ENCODE results near the gene ZNF57. TPM values are rescaled to one million over a fixed set of nuclear protein-coding genes. Genes with fewer than 3 reads are reported as not detected.
A peak's percentile ranks its signal among the peaks of the same experiment; 100 is the strongest.
"Not testable (repeated sequence)": the region's sequence is repeated elsewhere in the genome, so short reads cannot be mapped to it uniquely, and the experiment has no call there.

The ZNF57 gene
- total RNA-seq, 4 donors from 2014 or later = 2.0 to 6.3 (median 4.7) TPM

- ATAC-seq (ENCODE audit: low FRiP score) (no peak), DNase-seq (ENCODE audit: low spot score) (no peak)
- TF ChIP-seq, protein P1, sequence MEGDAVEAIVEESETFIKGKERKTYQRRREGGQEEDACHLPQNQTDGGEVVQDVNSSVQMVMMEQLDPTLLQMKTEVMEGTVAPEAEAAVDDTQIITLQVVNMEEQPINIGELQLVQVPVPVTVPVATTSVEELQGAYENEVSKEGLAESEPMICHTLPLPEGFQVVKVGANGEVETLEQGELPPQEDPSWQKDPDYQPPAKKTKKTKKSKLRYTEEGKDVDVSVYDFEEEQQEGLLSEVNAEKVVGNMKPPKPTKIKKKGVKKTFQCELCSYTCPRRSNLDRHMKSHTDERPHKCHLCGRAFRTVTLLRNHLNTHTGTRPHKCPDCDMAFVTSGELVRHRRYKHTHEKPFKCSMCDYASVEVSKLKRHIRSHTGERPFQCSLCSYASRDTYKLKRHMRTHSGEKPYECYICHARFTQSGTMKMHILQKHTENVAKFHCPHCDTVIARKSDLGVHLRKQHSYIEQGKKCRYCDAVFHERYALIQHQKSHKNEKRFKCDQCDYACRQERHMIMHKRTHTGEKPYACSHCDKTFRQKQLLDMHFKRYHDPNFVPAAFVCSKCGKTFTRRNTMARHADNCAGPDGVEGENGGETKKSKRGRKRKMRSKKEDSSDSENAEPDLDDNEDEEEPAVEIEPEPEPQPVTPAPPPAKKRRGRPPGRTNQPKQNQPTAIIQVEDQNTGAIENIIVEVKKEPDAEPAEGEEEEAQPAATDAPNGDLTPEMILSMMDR (IDR thresholded peaks at IDR 0.05) = no peak
Observed at GRCh38 chr19:2902590-2903218, 2.0 kb downstream of the ZNF57 start.

- not testable (repeated sequence) for ATAC-seq (ENCODE audit: low FRiP score); DNase-seq (ENCODE audit: low spot score)
Observed at GRCh38 chr19:2903326-2903725, 2.6 kb downstream of the ZNF57 start.

- DNase-seq (ENCODE audit: low spot score) = no peak
- TF ChIP-seq, protein P1 (IDR thresholded peaks at IDR 0.05) = no peak
- ATAC-seq (ENCODE audit: low FRiP score) = no peak
Observed at GRCh38 chr19:2905918-2906519, 5.3 kb downstream of the ZNF57 start.

- DNase-seq (ENCODE audit: low spot score) (no peak), ATAC-seq (ENCODE audit: low FRiP score) (no peak)
- TF ChIP-seq, protein P1 (IDR thresholded peaks at IDR 0.05) = no peak
Observed at GRCh38 chr19:2906631-2907195, 6.0 kb downstream of the ZNF57 start.

DNA sequence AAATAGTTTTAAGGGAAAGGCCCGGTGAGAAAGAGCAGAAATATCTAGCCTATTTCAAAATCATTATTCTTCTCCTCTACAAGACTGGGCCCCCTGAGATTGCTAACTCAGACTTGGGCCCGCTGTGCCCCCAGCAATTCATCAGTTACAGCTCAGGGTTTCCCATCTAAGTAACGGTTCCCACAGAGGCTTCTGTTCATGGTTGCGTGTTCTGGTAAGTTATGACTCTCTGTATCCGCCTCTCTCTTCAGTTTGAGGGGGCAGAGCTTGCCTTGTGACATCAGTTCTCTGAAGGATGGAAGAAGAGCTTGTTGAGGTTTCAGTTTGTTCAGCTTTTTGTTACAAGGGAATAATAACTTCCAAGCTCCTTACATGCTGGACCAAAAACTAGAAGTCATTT, 11.6 kb downstream of the ZNF57 start:
- TF ChIP-seq, protein P1 (IDR thresholded peaks at IDR 0.05) = no peak
- DNase-seq (ENCODE audit: low spot score) = no peak
- ATAC-seq (ENCODE audit: low FRiP score) = no peak

DNA sequence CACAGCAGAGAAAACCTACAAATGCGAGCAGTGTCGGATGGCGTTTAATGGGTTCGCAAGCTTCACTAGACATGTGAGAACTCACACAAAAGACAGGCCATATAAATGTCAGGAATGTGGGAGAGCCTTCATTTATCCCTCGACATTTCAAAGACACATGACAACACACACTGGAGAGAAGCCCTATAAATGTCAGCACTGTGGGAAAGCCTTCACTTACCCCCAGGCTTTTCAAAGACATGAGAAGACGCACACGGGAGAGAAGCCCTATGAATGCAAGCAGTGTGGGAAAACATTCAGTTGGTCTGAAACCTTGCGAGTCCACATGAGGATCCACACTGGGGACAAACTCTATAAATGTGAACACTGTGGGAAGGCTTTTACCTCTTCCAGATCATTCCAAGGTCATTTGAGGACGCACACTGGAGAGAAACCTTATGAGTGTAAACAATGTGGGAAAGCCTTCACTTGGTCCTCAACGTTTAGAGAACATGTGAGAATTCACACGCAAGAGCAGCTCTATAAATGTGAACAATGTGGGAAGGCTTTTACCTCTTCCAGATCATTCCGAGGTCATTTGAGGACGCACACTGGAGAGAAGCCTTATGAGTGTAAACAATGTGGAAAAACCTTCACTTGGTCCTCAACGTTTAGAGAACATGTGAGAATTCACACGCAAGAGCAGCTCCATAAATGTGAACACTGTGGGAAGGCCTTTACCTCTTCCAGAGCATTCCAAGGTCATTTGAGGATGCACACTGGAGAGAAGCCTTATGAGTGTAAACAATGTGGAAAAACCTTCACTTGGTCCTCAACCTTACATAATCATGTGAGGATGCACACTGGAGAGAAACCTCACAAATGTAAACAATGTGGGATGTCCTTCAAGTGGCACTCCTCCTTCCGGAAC, 16.8 kb downstream of the ZNF57 start:
- TF ChIP-seq, protein P1 (IDR thresholded peaks at IDR 0.05) = no peak
- DNase-seq (ENCODE audit: low spot score) = no peak
- ATAC-seq (ENCODE audit: low FRiP score) = no peak

DNA sequence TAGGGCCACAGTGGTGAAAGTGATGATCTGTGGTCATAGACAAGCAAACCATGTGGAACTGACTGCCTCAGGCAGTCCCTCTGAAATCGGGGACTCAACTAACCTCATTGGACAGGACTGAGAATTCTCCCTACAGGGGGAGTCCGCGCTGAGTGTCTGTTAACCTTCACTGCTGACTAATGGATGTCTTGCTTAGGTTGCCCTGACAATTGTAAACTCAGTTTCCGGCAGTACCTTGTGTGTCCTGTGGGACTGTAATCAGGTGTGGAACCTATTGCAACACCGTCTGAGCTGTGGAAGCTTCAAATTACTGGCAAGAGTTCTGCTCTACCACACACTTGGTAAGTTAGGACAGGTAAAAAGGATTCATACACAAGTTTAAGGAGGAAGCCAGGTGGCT, 22.3 kb downstream of the ZNF57 start:
- peak; percentile 92 for ATAC-seq (ENCODE audit: low FRiP score)
- TF ChIP-seq, protein P1 (IDR thresholded peaks at IDR 0.05) = no peak
- DNase-seq (ENCODE audit: low spot score) = no peak

Measured in omental fat pad (tissue), 4 donors.